Stimulated activated CD8-positive, alpha-beta memory T cell treated with anti-CD3 and anti-CD28 coated beads, Interleukin-15, amount 100 ng/mL, for 24 hours (primary cell): ENCODE measurements around the gene SYK.

ENCODE experiments used
- DNase-seq: peaks from one replicate; pipeline ENCODE4 v3.0.0-alpha.2; 2020; ENCODE audit warnings: low read depth

SYK gene

GRCh38 chr9:90906316-90907055 is 104.9 kb downstream of the SYK start:
- no peak for DNase-seq

DNA sequence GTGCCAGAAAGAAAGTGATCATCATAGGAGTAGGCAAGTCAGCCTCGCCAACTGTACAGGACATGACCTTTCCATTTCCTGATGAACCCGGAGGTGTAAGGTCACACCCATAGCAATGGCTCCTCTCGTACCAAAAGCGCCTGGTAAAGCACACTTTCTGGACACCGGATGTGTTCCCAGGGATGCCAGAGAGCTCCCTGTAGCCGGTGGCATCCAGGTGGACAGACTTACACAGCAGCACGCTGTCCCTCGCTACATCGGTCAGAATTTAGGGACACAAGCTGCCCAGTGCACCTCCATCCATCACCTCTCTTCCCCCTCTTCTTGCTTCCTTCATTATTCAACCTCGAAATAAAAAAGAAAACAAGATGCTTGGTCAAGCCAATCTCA is 105.4 kb downstream of the SYK start:
- DNase-seq = no peak

DNA sequence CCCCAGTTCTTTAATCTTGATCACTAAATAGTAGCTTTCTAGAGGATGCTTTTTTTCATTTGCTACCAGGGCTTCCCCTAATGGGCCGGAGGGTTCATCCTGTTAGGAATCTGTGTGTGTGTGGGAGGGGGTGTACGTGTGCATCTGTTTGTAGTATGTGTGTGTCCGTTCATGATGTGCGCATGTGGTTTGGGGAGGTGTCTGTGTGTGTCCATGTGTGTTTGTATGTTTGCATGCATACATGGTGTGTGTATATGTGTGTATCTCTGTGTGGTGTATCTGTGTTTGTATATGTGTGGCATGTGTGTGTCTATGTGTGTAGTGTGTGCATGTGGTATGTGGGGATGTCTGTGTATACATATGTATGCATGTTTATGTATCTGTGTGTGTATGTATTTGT is 106.2 kb downstream of the SYK start:
- no peak for DNase-seq

GRCh38 chr9:90909225-90909624 is 107.6 kb downstream of the SYK start:
- DNase-seq = no peak

DNA sequence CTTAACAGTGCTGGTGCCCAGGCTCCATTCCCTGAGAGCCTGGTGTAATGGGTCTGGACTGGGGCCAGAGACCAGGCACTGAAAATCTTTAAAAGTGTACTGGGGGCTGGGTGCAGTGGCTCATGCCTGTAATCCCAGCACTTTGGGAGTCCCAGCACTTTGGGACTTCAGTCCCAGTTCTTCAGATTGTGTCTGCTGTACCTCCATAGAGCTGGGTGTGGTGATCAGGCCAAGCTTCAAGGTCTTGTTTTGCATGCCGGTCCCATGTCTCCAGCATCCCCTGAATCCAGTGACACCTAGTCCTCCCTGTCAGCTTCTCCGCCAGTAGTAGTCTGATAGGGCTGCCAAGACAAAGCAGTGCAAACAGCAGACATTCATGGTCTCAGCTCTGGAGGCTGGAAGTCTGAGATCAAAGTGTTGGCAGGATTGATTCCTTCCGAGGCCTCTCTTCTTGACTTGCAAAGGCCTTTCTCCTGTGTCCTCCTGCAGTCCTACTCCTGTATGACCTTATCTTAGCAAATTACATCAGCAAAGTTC is 108.2 kb downstream of the SYK start:
- DNase-seq = no peak

- no peak for DNase-seq
Observed at GRCh38 chr9:90914196-90914595, 112.6 kb downstream of the SYK start.

DNA sequence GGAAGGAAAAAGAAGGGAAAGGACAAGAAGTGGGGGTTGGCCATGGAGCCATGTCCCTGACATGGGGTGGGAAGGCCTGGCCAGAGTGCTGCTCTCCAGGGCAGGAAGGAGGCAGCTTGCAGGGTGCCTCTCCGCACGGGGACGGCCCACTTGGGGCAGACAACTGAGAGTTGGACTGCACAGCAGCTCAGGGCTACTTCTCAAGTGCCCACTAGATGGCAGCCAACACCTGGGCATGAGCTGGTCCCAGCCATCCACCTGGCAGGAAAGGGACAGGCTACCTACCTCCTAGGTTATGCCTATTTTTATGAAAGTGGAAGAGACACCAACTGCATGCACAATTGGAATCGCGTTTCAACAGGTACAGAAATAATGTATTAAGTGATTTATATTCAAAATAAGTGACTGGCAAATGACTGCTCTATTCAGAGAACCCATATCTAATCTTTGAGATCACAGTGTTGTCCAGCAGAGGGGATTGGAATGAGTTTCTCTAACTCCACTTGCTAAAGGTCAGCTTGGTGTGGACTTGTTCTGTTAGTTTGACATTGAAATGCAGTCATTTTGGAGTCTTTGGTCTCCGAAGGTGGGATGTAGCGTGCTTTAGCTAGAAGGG is 113.4 kb downstream of the SYK start:
- DNase-seq = peak; percentile 43

- DNase-seq = no peak
Observed at GRCh38 chr9:90915693-90916092, 114.1 kb downstream of the SYK start.

GRCh38 chr9:90916147-90916734 is 114.6 kb downstream of the SYK start:
- no peak for DNase-seq

- no peak for DNase-seq
Observed at GRCh38 chr9:90919883-90920282, 118.3 kb downstream of the SYK start.

DNA sequence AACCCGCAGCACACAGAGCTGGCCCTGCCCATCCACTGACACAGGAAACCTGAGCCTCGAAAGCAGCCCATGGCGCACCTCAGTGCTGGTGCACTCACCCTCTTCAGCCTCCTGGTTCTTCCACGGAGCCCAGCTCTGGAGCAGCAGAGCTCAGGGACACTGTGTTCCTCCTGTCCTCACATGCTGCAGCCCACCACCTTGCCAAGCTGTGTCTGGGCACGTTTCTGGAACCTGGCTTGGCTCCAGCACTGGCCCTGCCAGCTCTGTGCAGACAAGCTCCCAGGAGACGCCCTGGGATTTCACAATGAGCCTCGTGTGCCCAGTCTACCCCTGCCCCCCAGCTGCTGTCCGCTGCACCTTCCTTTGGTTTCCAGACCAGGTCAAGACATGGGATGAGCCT is 119.5 kb downstream of the SYK start:
- DNase-seq = no peak

DNA sequence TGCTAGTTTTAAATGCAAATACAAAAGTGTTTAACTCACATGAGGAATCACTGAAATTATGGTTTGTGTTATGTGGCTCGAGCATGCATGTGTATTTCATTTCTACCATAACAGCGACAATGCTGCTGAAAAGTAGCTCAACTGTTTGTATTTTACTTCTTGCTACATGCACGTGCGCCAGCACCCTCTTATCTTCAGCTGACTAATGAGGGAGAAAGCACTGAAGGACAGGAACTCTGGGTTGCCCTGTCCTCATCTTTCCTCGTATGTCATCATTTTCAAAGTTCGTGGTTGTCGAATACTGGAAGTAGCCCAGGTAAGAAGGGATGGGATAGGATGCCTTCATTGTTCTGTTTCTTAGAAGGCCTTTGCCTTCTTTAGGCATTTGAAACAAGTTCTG is 120.3 kb downstream of the SYK start:
- no peak for DNase-seq

- DNase-seq = no peak
Observed at GRCh38 chr9:90925581-90926257, 124.1 kb downstream of the SYK start.

- no peak for DNase-seq
Observed at GRCh38 chr9:90926936-90927335, 125.3 kb downstream of the SYK start.

GRCh38 chr9:90927496-90927895 is 125.9 kb downstream of the SYK start:
- DNase-seq = no peak

GRCh38 chr9:90929626-90930025 is 128.0 kb downstream of the SYK start:
- no peak for DNase-seq

DNA sequence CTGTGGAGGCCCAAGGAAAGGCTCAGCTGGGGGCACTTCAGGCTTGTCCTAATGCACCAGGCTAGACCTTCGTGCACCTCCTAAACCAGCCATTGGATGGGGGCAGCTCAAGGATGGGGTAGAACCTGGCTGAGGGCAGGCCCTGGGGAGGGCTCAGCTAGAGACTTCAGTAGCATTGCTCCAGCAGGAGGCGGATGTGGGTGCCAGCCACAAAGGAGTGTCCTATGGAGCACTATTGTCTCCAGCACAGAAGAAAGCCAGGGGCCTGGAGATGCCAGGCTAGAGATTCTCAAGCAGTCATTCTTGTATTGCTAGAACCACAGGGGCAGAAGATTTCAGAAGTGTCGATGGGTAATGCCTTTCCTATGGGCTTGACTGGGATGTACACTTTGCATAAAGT is 131.8 kb downstream of the SYK start:
- DNase-seq = no peak

- DNase-seq = no peak
Observed at GRCh38 chr9:90939351-90939750, 137.7 kb downstream of the SYK start.

DNA sequence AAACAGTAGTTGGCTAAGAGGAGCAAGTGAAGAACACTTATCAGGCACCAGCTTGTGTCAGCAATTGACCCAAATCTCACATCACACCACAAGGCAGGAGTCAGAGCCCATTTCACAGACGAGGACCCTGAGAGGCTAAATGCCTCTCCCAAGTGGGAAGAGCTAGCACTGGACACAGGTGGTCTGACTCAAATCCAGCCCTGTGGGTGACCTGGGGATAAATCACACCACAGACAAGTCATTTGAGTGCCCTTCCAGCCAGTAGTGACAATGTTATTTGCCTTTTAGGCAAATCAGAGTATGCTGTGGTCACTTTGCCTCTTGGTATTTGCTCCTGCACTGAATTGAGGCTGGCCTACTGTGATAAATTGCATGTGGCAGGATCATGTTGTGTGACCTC is 138.7 kb downstream of the SYK start:
- no peak for DNase-seq

DNA sequence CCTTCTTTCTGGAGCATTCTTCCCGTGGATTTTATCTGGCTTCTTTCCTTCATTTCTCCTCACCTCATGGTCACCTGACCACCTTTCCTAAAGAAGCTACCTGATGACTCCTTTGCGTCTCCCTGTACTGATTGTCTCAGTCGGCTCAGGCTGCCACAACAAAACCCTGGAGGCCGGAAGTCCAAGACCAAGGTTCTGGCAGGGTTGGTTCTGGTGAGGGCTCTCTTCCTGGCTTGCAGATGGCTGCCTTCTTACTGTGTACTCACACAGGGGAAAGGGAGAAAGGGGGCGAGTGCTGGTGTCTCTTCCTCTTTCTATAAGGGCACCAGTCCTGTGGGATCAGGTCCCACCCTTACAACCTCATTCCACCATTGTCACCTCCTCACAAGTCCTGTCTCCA is 140.0 kb downstream of the SYK start:
- no peak for DNase-seq

- no peak for DNase-seq
Observed at GRCh38 chr9:90942555-90942954, 140.9 kb downstream of the SYK start.

- DNase-seq = no peak
Observed at GRCh38 chr9:90943341-90943740, 141.7 kb downstream of the SYK start.

DNA sequence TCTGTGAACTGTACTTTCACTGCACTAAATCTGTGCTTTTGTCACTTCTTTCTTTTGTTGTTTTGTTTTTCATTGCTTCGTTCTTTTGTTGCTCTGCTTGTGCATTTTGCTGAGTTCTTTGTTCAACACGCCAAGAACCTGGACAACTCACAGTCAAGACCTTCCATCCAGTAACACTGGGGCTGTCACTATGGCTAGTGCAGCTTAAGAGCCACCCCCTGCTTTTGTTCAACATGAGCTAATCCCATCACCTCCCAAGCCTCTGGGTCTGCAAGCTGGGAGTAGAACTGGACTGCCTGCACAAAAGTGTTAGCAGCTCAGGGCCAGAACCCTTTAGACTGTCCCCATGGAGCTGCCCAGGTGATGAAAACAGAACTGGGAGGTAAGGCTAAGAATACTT is 143.7 kb downstream of the SYK start:
- DNase-seq = no peak
